IPS-20b (cell line): ENCODE data around the gene SDCBP2.

Source experiments
- H3K27ac ChIP-seq: one replicate; pipeline ENCODE4 v1.5.1; 2013; ENCODE audit warnings: low read length
- H3K27me3 ChIP-seq: 2 replicates; pipeline ENCODE4 v1.6.1; 2013; ENCODE audit warnings: mild to moderate bottlenecking, low read length, inconsistent platforms; ENCODE audit not compliant: insufficient read depth
- H3K36me3 ChIP-seq: 2 replicates; pipeline ENCODE4 v1.6.1; 2013; ENCODE audit warnings: low read depth, mild to moderate bottlenecking, inconsistent platforms, low read length, moderate library complexity; ENCODE audit not compliant: insufficient read depth
- H3K4me1 ChIP-seq: 2 replicates; pipeline ENCODE4 v1.6.1; 2013; ENCODE audit warnings: mild to moderate bottlenecking, control low read depth, inconsistent platforms, low read length, moderate library complexity; ENCODE audit not compliant: insufficient read depth
- H3K4me3 ChIP-seq: 2 replicates; pipeline ENCODE4 v1.5.1; 2013; ENCODE audit warnings: mild to moderate bottlenecking, low read length, inconsistent platforms
- H3K9ac ChIP-seq: 2 replicates; pipeline ENCODE4 v1.6.1; 2013; ENCODE audit warnings: low read depth, mild to moderate bottlenecking, inconsistent platforms, low read length, moderate library complexity
- H3K9me3 ChIP-seq: 2 replicates; pipeline ENCODE4 v1.6.1; 2013; ENCODE audit warnings: mild to moderate bottlenecking, low read depth, low read length, inconsistent platforms; ENCODE audit not compliant: insufficient read depth

Gene SDCBP2

DNA sequence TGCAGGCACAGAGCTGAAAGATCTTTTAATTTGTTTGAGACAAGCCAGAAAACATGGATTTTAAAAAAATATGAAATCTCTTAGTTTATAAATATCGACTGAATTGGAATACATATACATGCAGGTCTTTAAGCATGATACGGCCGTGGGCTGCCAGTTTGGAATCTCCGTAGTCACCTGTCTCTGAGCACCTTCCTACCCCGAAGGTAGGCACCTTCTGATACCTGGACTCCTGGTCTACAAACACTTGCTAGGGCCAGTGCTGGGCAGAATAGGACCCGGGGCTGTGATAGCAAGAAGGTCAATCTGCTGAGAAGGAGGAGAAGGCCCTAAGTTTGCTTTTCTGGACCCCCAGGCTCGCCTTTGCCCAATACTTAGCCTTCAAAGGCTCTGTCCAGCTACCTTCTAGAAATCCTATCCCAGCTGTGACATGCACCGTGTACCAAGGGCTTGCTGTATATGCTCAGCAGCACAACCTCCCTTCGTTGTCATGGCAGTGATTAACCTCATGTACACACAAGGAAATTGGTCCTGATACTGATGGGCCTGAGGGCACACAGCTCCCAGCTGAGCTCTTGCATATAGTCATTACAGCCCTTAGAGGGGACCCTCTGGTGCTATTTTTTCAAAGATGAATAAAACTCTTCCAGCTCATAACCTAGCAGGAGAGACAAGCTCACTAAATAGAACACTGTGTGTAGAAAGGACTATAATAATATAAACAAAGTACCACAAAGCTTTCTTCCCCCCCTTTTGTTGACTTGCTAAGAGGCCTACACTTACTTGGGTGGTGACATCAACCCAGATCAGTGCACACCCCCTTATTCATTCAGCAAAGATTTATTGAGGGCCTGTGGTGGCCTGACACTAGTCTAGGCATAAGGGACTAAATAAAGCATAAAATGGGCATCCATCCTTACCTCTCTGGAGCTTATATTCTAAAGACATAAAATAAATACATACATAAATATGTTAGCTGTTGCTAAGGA, 45.1 kb downstream of the SDCBP2 start:
- Histone ChIP-seq H3K9ac (no peak overlapping the region), H3K9me3 (no peaks in the 10 kb centered on the region), H3K4me1 (no peaks in the 10 kb centered on the region), H3K27me3 (no peaks in the 10 kb centered on the region), H3K4me3 (no peak overlapping the region), H3K36me3 (no peaks in the 10 kb centered on the region), H3K27ac (no peak overlapping the region)

DNA sequence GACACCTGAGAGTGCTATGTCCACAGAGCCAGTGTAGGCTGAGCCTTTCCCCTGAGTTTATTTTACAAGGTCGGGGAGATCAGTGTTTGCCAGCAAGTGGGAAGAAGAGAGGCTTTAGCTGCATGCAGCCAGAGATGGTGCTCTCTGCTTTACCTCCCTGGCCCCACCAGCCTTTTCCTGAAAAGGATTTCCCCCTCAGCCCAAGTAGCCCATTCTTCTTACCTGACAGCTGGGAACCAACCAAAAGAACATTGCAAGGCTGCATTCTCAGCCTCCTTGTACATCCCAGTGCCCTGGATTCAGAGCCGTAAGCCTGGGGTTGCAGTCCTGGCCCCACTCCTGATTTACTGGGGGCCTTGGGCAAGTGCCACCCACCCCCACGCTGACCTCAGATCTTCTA, 46.0 kb downstream of the SDCBP2 start:
- Histone ChIP-seq H3K4me1 (no peaks in the 10 kb centered on the region), H3K27me3 (no peaks in the 10 kb centered on the region), H3K27ac (no peak overlapping the region), H3K9me3 (no peaks in the 10 kb centered on the region), H3K4me3 (no peak overlapping the region), H3K36me3 (no peaks in the 10 kb centered on the region), H3K9ac (no peak overlapping the region)

DNA sequence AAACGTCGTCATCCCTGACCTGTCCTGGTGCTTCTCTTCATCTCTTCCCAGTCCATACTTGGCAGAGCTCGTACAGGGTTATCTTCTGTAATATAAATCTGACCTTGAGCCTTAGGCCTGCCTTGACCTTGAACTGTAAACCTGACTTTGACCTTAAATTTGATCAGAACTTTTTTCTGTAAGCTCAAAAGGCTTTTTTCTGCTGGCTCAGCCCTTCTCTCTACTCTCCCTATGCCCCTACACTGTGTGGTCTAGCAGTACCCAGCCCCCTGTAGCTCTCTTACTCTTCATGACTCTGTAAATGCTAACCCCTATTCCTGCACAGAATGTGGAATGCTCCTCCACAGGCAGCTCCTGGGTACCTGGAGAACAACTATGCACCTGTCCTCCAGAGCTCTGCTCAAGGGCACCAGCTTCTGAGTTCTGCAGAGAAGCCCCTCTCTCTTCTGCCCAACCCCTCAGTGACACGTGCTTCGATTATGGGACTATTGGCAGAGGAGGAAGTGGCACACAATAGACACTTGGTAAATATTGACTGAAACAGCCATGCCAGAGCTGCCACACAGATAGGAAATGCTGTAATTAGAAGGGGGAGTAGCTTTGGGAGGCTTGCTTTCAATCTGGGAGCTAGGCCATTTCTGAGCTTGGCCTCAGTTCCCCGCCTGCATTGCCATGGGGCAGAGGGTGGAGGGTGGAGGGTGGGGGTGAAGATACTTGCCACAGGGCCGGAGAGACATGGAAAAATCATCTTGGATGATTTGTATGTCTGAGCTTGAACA, 47.5 kb downstream of the SDCBP2 start:
- H3K4me3 ChIP-seq = no peak overlapping the region
- no peak overlapping the region for H3K9ac ChIP-seq
- no peaks in the 10 kb centered on the region for H3K4me1 ChIP-seq
- no peaks in the 10 kb centered on the region for H3K36me3 ChIP-seq
- no peak overlapping the region for H3K27ac ChIP-seq
- no peaks in the 10 kb centered on the region for H3K9me3 ChIP-seq
- H3K27me3 ChIP-seq = no peaks in the 10 kb centered on the region

DNA sequence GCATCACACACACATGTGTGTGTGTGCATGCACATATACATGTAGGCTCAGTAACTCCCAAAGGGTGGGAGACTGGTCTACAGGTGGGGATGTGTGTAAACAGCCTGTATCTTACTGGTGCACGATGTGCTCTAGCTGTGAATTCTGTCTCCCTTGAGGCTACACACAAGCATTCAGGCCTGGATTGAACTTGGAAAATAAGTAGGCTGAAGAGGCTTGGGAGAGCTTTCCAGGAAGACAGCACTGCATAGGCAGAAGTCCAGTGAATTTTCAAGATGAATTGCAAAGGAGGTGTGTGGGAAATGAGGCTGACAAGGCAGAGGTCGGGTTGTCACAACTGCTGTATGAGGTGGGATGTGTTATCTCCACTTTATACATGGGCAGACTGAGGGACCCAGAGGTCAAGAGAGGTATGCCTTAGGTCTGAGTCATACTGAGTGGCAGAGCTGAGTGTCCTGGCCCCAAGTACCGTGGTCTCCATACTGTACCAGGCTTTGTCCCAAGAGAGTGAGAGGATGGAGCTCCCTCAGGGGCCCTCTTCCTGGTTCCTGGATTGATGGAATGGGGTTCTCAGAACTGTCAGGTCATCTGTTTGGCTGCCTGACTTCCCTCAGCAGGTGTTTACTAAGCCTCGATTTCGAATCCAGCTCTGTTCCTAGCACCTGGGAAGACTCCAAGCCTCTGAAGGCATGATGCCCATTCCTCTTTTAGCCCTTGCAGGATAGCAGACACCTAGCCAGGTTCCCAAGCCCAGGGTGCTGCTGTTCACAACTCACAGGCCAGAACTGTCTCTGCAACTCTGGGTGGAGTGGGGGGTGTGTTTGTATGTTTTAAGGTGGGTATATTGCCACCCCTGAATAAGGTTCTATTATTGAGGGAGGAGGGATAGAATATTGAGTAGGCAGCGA, 48.5 kb downstream of the SDCBP2 start:
- no peak overlapping the region for H3K9ac ChIP-seq
- no peaks in the 10 kb centered on the region for H3K36me3 ChIP-seq
- H3K27me3 ChIP-seq = no peaks in the 10 kb centered on the region
- H3K4me3 ChIP-seq = no peak overlapping the region
- H3K9me3 ChIP-seq = no peaks in the 10 kb centered on the region
- H3K4me1 ChIP-seq = no peaks in the 10 kb centered on the region
- H3K27ac ChIP-seq = no peak overlapping the region

DNA sequence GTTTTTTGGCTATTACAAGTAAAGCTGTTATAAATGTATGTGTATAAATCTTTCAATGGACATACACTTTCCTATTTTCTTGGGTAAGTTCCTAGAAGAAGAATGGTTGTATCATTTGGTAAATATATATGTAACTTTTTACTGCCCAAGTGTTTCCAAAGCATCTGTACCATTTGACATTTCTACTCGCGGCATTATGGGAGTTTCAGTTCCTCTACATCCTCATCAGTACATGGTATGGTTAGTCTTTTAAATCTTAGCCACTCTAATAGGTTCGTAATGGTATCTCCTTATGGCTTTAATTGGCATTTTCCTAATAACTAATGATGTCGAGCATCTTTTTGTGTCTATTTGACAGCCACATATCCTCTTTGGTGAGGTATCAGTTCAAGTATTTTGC, 49.9 kb downstream of the SDCBP2 start:
- Histone ChIP-seq H3K4me1 (no peaks in the 10 kb centered on the region), H3K36me3 (no peaks in the 10 kb centered on the region), H3K27me3 (no peaks in the 10 kb centered on the region), H3K9me3 (no peaks in the 10 kb centered on the region), H3K4me3 (no peak overlapping the region), H3K9ac (no peak overlapping the region), H3K27ac (no peak overlapping the region)

DNA sequence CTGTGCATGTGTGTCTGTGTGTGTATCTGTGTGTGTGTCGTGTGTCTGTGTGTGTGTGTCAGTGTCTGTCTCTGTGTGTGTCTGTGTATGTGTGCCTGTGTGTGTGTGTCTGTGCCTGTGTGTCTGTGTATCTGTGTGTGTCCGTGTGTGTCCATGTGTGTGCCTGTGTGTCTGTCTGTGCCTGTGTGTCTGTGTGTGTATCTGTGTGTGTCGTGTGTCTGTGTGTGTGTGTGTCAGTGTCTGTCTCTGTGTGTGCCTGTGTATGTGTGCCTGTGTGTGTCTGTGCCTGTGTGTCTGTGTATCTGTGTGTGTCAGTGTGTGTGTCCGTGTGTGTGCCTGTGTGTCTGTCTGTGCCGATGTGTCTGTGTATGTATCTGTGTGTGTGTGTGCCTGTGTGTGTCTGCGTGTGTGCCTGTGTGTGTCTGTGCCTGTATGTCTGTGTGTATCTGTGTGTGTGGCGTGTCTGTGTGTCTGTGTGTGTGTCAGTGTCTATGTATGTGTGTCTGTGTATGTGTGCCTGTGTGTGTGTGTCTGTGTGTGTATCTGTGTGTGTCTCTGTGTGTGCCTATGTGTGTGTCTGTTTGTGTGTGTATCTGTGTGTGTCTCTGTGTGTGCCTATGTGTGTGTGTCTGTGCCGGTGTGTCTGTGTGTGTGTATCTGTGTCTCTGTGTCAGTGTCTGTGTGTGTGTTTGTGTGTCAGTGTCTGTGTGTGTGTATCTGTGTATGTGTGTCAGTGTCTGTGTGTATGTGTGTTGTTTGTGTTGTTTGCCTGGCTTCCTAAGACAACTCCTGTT, 51.2 kb downstream of the SDCBP2 start:
- H3K9me3 ChIP-seq = no peaks in the 10 kb centered on the region
- no peaks in the 10 kb centered on the region for H3K36me3 ChIP-seq
- no peak overlapping the region for H3K9ac ChIP-seq
- H3K27ac ChIP-seq = no peak overlapping the region
- no peak overlapping the region for H3K4me3 ChIP-seq
- no peaks in the 10 kb centered on the region for H3K4me1 ChIP-seq
- H3K27me3 ChIP-seq = no peaks in the 10 kb centered on the region

DNA sequence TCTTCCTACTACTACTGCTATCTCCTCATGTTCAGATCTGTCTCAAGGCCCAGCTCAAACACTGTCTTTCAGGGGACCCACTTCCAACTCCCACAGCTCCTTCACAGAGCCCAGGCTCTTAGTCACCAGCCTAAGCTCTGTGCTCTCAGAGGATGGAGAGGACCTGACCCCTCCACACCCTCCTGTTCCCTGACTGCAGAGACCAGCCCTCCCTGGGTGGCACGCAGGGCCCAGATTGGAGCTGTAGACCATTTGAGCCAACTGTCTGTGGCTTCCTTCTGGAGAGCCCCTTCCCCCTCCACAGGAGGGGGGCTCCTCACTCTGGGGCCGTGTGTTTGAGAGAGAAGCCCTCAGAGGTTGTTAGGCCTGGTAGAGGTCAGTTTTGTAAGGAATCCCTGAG, 53.0 kb downstream of the SDCBP2 start:
- Histone ChIP-seq H3K27me3 (no peaks in the 10 kb centered on the region), H3K4me3 (no peak overlapping the region), H3K27ac (no peak overlapping the region), H3K9me3 (no peaks in the 10 kb centered on the region), H3K4me1 (no peaks in the 10 kb centered on the region), H3K9ac (no peak overlapping the region), H3K36me3 (no peaks in the 10 kb centered on the region)

DNA sequence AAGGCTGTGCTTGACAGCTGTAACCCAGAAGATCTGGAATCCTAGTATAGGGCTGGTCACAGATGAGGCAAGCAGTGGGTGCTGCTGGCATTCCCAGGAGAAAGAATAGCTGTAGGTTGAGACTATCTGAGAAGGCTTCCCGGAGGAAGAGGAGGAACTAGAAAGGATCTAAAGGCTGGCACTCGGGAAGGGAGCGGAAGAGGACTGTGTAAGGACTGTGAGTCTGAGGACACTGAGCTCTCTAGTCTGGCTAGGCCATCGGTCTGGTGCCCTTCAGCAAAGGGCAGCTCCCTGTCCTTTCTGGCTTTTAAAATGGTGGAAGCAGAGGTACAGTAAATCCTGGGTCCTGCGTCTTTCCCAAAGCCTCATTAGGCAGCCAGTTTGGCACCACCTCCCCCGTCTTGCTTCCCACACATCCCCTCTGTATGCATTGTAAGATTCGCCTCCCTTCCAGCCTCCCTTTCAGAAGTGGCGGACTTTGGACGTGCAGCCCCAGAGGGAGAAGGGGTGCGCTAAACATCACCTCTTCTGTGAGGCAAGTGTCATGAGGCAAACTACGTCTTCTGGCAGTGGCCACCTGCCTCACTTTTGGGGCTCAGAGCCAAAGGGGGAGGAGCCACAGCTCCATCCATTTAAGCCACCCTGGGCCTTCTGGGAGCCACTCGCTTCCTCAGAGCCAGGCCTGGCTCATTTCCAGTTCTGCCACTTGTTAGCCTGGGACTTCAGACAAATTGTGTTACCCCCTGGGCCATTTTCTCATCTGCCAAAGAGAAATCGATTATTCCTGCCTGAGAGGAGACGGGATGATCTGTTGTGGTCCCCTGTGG, 54.2 kb downstream of the SDCBP2 start:
- Histone ChIP-seq H3K4me1 (no peaks in the 10 kb centered on the region), H3K27ac (no peak overlapping the region), H3K4me3 (no peak overlapping the region), H3K9ac (no peak overlapping the region), H3K36me3 (no peaks in the 10 kb centered on the region), H3K27me3 (no peaks in the 10 kb centered on the region), H3K9me3 (no peaks in the 10 kb centered on the region)

DNA sequence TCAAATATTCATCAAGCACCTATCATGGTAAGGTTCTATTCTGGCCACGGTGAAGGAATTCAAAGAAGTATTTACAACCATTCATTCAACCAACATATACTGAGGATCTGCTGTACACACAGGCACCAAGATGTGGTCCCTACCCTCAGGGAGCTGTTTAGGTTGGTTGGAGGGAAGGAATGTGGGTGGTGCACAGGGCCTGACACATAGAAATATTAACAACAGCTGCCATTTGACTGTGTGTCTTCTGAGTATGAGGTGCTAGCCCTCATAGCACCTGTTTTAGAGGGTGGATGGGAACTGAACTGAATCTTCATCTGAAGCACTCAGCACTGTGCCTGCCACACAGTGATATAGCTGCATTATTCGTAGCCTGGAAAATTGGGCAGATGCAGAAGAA, 55.6 kb downstream of the SDCBP2 start:
- no peaks in the 10 kb centered on the region for H3K4me1 ChIP-seq
- H3K9ac ChIP-seq = no peak overlapping the region
- H3K9me3 ChIP-seq = no peaks in the 10 kb centered on the region
- H3K27me3 ChIP-seq = no peaks in the 10 kb centered on the region
- H3K4me3 ChIP-seq = no peak overlapping the region
- no peaks in the 10 kb centered on the region for H3K36me3 ChIP-seq
- no peak overlapping the region for H3K27ac ChIP-seq

DNA sequence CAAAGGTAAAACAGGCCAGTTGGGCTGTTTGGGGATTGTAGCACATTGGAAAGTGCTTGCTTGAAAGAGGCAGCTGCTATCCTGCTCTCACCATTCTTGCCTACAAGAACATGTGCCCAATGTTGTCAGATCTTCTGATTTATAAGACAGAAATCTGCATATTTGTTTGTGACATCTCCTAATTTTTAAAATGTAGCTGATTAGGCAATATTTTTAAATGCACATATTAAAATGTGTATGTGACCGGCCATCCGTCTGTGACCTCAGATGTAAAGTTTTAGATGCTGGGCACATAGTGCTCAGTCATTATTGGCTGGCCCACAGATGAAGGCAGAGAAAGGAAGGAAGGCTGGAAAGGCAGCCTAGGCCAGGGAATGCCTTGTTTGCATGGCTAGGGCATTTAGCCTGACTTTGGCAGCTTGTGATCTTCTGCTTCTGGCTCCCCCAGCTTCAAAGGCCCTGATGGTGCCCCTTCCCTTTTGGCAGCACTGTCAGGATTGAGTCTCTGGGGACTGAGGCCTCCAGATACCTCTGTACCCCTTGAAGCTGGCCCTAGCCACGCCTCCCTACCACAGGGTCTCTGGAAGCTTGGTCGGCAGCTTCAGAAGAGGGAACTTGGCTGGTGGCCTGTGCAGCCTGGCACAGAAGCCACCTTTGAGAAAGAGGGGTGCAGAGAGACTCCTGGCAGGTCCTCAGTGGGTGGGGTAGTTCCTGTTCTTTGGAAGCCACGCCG, 56.4 kb downstream of the SDCBP2 start:
- no peaks in the 10 kb centered on the region for H3K36me3 ChIP-seq
- H3K27ac ChIP-seq = no peak overlapping the region
- peaks cover 5% of the 10 kb centered on the region for H3K27me3 ChIP-seq
- H3K9ac ChIP-seq = no peak overlapping the region
- H3K4me1 ChIP-seq = no peaks in the 10 kb centered on the region
- no peak overlapping the region for H3K4me3 ChIP-seq
- no peaks in the 10 kb centered on the region for H3K9me3 ChIP-seq
